H1 (cell line): ENCODE data around the gene PTGER3. TPM values are rescaled to one million over a fixed set of nuclear protein-coding genes. Genes with fewer than 3 reads are reported as not detected.

Experiments
- ATF2 ChIP-seq: IDR thresholded peaks from 2 replicates; pipeline ENCODE4 v1.6.1; 2012; ENCODE audit warnings: low read length, inconsistent platforms
- BRCA1 ChIP-seq: IDR thresholded peaks from 2 replicates; pipeline ENCODE4 v1.6.1; 2012; ENCODE audit warnings: low read depth, low read length, improper control_type of control experiment
- JUND ChIP-seq: IDR thresholded peaks from 2 replicates; pipeline ENCODE4 v1.6.1; 2011; ENCODE audit warnings: mild to moderate bottlenecking, improper control_type of control experiment, low read length
- SP2 ChIP-seq: IDR thresholded peaks from 2 replicates; pipeline ENCODE4 v1.6.1; 2012; ENCODE audit warnings: mild to moderate bottlenecking, low read length, inconsistent platforms
- TBP ChIP-seq: IDR thresholded peaks from 2 replicates; pipeline ENCODE4 v1.6.1; 2011; ENCODE audit warnings: low read depth, low read length, improper control_type of control experiment
- polyA plus RNA-seq, 7 experiments: library from polyadenylated mRNA; depleted of rRNA in 3 of 7; stranded (reverse) in 5 of 7; unstranded in 2 of 7; fragments of >200 nt in 5 of 7; fragments of 200-250 nt in 2 of 7; gene quantifications; 1 replicate in 5 of 7; 2 replicates in 1 of 7; 4 replicates in 1 of 7; pipeline versions ENCODE4 v1.2.1 to v1.2.3, GENCODE V29; 2011 to 2013; ENCODE audit warnings: missing spikeins in 2 of 7, mixed read lengths in 2 of 7
- total RNA-seq: library from RNA; stranded (reverse); fragmentation: NEBNext Ultra II Directional; extraction: Animal tissue kit (Norgen Biotek cat#: 25700); gene quantifications from 2 replicates; pipeline ENCODE4 v1.2.1, GENCODE V29; 2021
- TF ChIP-seq, protein P1 (sequence below): fragments of 300-600 bp; sonication (generic); IDR thresholded peaks from 2 replicates; pipeline ENCODE4 v1.7.1; 2012; ENCODE audit warnings: low read length, moderate library complexity, mild to moderate bottlenecking, inconsistent platforms; ENCODE audit not compliant: insufficient replicate concordance
- TF ChIP-seq, protein P2 (sequence below), 3 experiments: IDR thresholded peaks; 1 replicate in 2 of 3; 2 replicates in 1 of 3; pipeline versions ENCODE4 v1.5.1 to v1.6.1; 2011; ENCODE audit warnings: low read length in 3 of 3, mild to moderate bottlenecking in 3 of 3, inconsistent platforms in 2 of 3, low read depth in 1 of 3, moderate library complexity in 1 of 3; ENCODE audit not compliant: insufficient read depth in 1 of 3; ENCODE audit errors: control extremely low read depth in 1 of 3

The PTGER3 gene
- total and polyA plus RNA-seq, 2 of the 8 experiments (the other 6 are each of a cell fraction or from before 2014, with no cell fraction given) = 0.38 to 0.82 TPM

GRCh38 chr1:71087713-71088112 is 40.1 kb upstream of the PTGER3 start (continued):
- TF ChIP-seq, protein P1, sequence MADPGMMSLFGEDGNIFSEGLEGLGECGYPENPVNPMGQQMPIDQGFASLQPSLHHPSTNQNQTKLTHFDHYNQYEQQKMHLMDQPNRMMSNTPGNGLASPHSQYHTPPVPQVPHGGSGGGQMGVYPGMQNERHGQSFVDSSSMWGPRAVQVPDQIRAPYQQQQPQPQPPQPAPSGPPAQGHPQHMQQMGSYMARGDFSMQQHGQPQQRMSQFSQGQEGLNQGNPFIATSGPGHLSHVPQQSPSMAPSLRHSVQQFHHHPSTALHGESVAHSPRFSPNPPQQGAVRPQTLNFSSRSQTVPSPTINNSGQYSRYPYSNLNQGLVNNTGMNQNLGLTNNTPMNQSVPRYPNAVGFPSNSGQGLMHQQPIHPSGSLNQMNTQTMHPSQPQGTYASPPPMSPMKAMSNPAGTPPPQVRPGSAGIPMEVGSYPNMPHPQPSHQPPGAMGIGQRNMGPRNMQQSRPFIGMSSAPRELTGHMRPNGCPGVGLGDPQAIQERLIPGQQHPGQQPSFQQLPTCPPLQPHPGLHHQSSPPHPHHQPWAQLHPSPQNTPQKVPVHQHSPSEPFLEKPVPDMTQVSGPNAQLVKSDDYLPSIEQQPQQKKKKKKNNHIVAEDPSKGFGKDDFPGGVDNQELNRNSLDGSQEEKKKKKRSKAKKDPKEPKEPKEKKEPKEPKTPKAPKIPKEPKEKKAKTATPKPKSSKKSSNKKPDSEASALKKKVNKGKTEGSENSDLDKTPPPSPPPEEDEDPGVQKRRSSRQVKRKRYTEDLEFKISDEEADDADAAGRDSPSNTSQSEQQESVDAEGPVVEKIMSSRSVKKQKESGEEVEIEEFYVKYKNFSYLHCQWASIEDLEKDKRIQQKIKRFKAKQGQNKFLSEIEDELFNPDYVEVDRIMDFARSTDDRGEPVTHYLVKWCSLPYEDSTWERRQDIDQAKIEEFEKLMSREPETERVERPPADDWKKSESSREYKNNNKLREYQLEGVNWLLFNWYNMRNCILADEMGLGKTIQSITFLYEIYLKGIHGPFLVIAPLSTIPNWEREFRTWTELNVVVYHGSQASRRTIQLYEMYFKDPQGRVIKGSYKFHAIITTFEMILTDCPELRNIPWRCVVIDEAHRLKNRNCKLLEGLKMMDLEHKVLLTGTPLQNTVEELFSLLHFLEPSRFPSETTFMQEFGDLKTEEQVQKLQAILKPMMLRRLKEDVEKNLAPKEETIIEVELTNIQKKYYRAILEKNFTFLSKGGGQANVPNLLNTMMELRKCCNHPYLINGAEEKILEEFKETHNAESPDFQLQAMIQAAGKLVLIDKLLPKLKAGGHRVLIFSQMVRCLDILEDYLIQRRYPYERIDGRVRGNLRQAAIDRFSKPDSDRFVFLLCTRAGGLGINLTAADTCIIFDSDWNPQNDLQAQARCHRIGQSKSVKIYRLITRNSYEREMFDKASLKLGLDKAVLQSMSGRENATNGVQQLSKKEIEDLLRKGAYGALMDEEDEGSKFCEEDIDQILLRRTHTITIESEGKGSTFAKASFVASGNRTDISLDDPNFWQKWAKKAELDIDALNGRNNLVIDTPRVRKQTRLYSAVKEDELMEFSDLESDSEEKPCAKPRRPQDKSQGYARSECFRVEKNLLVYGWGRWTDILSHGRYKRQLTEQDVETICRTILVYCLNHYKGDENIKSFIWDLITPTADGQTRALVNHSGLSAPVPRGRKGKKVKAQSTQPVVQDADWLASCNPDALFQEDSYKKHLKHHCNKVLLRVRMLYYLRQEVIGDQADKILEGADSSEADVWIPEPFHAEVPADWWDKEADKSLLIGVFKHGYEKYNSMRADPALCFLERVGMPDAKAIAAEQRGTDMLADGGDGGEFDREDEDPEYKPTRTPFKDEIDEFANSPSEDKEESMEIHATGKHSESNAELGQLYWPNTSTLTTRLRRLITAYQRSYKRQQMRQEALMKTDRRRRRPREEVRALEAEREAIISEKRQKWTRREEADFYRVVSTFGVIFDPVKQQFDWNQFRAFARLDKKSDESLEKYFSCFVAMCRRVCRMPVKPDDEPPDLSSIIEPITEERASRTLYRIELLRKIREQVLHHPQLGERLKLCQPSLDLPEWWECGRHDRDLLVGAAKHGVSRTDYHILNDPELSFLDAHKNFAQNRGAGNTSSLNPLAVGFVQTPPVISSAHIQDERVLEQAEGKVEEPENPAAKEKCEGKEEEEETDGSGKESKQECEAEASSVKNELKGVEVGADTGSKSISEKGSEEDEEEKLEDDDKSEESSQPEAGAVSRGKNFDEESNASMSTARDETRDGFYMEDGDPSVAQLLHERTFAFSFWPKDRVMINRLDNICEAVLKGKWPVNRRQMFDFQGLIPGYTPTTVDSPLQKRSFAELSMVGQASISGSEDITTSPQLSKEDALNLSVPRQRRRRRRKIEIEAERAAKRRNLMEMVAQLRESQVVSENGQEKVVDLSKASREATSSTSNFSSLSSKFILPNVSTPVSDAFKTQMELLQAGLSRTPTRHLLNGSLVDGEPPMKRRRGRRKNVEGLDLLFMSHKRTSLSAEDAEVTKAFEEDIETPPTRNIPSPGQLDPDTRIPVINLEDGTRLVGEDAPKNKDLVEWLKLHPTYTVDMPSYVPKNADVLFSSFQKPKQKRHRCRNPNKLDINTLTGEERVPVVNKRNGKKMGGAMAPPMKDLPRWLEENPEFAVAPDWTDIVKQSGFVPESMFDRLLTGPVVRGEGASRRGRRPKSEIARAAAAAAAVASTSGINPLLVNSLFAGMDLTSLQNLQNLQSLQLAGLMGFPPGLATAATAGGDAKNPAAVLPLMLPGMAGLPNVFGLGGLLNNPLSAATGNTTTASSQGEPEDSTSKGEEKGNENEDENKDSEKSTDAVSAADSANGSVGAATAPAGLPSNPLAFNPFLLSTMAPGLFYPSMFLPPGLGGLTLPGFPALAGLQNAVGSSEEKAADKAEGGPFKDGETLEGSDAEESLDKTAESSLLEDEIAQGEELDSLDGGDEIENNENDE = no peak
- no peak for TF ChIP-seq SP2
- no peak for TF ChIP-seq TBP
- no peak for TF ChIP-seq ATF2
- TF ChIP-seq BRCA1 = no peak
- no peak for TF ChIP-seq JUND
- TF ChIP-seq, protein P2, sequence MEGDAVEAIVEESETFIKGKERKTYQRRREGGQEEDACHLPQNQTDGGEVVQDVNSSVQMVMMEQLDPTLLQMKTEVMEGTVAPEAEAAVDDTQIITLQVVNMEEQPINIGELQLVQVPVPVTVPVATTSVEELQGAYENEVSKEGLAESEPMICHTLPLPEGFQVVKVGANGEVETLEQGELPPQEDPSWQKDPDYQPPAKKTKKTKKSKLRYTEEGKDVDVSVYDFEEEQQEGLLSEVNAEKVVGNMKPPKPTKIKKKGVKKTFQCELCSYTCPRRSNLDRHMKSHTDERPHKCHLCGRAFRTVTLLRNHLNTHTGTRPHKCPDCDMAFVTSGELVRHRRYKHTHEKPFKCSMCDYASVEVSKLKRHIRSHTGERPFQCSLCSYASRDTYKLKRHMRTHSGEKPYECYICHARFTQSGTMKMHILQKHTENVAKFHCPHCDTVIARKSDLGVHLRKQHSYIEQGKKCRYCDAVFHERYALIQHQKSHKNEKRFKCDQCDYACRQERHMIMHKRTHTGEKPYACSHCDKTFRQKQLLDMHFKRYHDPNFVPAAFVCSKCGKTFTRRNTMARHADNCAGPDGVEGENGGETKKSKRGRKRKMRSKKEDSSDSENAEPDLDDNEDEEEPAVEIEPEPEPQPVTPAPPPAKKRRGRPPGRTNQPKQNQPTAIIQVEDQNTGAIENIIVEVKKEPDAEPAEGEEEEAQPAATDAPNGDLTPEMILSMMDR (IDR thresholded peaks at IDR 0.05; ENCODE audit: control extremely low read depth in 1 of 3, insufficient read depth in 1 of 3, low read depth in 1 of 3, low read length in 3 of 3) = no peak
